ENCODE results near the gene NLGN1.
"Not testable (repeated sequence)": the region's sequence is repeated elsewhere in the genome, so short reads cannot be mapped to it uniquely, and the experiment has no call there.

NLGN1 gene

GRCh38 chr3:173439004-173439403, 41.5 kb downstream of the NLGN1 start:
- DNase-seq: no peak

DNA sequence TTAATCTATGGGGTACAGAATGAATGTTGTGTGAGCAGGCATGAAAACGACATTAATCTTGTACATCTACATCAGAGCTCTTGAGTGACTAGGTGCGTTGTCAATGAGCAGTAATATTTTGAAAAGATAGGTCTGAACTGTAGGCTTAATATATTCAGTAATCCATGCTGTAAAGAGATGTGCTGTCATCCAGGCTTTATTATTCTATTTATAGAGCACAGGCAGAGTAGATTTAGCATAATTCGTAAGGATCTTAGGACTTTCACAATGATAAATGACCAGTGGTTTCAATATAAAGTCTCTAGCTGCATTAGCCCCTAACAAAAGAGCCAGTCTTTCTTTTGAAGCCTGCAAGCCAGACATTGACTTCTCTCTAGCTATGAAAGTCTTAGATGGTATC, 43.0 kb downstream of the NLGN1 start:
- no peak for DNase-seq

DNA sequence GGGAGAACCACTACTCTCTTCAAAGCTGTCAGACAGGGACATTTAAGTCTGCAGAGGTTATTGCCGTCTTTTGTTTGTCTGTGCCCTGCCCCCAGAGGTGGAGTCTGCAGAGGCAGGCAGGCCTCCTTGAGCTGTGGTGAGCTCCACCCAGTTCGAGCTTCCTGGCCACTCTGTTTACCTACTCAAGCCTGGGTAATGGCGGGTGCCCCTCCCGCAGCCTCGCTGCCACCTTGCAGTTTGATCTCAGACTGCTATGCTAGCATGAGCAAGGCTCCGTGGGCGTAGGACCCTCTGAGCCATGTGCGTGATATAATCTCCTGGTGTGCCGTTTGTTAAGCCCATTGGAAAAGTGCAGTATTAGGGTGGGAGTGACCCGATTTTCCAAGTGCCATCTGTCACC, 54.0 kb downstream of the NLGN1 start:
- not testable (repeated sequence) for DNase-seq

DNA sequence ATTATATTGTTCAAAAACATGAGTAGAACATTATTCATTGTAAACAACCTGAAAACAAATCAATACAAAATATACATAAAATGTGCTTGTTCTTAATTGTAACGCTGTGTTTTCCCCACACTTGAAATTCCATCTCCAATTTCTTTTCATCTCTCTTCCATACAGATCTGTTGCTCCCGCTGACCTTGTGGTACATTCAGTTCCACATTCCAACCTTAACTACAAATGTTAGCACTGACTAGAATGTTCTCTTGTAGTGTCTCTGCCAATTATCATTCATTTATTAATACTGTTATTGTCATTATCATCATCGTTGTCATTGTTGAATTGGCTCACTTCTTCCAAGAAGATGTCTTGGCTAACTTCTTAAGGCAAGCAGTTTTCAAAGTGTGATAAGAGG, 65.7 kb downstream of the NLGN1 start:
- no peak for DNase-seq

- no peak for DNase-seq
Observed at GRCh38 chr3:173465112-173465511, 67.6 kb downstream of the NLGN1 start.

- DNase-seq: no peak
Observed at GRCh38 chr3:173465898-173466678, 68.5 kb downstream of the NLGN1 start.

- DNase-seq: no peak
Observed at GRCh38 chr3:173467501-173467900, 70.0 kb downstream of the NLGN1 start.

DNA sequence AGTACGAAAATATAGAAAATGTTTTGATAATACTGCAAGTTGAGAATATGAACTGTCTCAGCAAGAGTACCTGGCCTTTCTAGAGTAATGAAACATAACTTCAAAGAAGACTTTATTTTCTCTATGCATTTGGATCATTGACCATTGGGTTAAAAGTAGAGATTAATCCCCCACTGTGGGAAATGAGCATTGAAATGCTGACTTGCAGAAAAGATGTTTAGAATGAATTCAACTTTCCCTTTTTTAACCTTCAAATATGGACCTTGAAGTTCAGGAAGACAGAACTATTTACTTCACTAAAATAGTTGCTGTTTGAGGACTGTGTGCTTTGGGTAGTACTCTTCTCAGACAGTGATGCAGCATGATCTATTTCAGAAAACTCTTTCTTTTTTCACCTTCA, 75.7 kb downstream of the NLGN1 start:
- DNase-seq: no peak

- DNase-seq: no peak
Observed at GRCh38 chr3:173479301-173479700, 81.8 kb downstream of the NLGN1 start.

- DNase-seq: no peak
Observed at GRCh38 chr3:173501931-173502489, 104.5 kb downstream of the NLGN1 start.

- no peak for DNase-seq
Observed at GRCh38 chr3:173502983-173503568, 105.5 kb downstream of the NLGN1 start.

DNA sequence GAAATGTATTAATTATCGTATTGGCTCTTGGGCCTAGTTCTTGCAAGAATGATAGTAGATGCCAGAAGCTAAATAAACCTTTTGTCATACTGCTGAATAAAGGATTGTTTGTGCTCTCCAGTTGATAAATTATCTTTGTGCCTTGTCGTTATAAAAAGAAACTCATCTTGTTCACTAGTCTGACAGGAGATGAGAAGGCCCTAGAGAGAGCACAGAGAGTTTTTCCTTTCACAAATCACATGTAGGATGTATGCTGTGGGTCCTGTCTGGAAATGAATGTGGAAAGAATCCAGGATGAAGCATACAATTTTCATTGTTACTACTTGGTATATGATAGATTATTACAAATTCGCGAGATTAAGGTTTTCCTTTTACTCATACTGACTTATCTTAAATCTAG, 113.0 kb downstream of the NLGN1 start:
- DNase-seq: no peak

- no peak for DNase-seq
Observed at GRCh38 chr3:173513123-173513522, 115.6 kb downstream of the NLGN1 start.

- peak; percentile 28 for DNase-seq
Observed at GRCh38 chr3:173529062-173529711, 131.6 kb downstream of the NLGN1 start.

DNA sequence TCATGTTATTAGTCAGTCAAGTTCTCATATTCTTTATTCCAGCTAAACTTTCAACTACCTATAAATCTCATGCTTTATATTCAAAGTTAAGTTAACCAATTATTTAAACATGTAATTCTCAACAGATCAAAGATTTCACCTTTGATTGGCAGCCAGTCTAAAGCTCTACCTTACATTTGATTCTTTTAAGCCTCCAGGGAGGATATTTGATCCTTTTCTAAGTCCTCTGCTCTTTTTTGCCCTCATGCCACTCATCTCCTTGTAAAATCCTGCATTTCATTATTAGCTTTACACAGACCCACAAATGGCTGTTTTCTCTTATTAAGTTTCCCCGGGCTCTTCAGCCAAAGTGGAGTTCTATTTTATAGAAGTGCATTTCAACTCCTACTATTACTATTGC, 134.1 kb downstream of the NLGN1 start:
- no peak for DNase-seq

DNA sequence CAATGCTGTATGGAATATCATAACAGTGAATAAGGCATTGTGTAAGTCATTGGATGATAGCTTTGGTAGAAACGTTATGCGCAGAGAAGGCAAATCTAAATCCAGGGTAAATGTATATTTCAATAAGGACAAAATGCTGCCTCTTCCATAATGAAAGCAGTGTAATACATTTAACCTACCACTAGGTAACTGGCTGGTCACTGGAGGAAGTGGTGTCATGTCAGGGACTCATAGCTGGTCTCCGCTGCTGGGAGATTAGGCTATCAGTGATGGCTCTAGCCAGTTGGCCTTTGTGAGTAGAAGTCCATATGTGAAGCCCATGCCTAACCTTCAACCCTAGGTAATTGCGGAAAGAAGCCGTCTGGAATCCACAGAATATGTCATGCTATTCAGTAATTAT, 140.9 kb downstream of the NLGN1 start:
- no peak for DNase-seq

GRCh38 chr3:173545590-173545989, 148.0 kb downstream of the NLGN1 start:
- not testable (repeated sequence) for DNase-seq

DNA sequence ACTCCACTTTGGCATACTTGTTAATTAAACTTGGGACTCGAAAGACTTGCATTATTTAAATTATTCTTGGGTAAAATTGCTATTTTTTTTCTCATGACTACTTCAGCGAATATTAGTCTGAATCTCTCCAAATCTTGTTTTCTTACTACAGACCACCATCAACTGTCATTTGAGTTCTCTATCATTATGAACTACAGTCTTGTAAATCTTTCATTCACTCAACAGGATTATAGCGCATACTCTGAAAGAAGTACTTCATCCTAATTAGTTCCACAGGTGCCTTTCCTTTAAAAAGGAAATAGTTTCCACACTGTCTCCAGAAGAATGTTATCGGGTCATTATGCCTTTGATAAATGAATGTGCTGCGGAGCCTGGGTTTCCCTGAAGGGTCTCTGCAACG, 149.5 kb downstream of the NLGN1 start:
- no peak for DNase-seq

DNA sequence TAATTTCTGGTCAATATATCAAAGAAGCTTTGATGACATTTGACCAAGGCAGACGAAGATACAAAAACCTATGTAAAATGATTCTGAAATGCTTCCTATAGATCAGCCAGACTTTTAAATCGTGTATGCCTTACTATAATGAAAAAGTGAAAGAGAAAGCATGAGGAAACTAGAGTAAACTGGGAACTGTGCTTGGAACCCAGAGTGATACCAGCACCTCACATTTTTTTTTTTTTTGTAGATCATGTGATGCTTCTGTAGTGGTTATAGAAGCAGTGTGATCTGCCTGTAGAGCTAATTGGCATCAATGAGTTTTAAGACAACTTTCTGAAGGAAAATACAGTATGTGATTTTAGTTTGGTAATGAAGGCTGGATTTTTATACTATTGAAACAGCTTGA, 150.7 kb downstream of the NLGN1 start:
- DNase-seq: no peak

GRCh38 chr3:173552526-173552925, 155.0 kb downstream of the NLGN1 start:
- no peak for DNase-seq

DNA sequence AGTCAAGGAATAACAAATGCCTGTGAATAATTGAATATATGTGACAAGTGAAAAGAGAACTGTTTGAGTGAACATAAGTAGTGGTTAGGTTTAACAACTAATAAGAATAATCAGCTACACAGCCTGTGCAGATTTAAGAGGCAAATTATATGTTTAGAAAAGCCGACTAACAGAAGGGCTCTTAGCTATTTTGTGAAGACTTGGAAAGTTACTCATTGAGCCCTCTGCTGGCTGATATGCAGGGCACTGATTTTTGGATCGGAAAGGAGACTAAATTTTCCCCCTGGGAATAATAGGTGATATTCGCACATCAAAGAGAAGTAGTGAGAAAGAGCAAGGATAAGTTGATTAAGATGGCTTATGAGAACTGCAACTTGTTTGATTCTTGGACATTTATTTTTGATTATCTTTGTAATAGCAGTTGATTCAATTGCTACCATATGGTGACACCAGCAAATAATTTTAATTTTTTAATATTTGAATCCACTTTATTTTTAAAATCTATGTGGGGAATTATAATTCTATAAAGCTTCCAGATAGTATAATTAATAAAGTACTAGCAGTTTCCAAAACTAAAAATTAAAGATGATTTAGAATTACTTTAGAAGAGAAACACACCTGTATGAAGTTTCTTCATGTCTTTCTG, 156.2 kb downstream of the NLGN1 start:
- no peak for DNase-seq

- DNase-seq: no peak
Observed at GRCh38 chr3:173556546-173556945, 159.0 kb downstream of the NLGN1 start.

GRCh38 chr3:173567997-173568396, 170.5 kb downstream of the NLGN1 start:
- DNase-seq: no peak
